HG03064 (cell line): ENCODE data around the gene SGCD.

Source experiments
- ATAC-seq: cut with Tn5 transposase; IDR thresholded peaks from one replicate; pipeline ENCODE4 v1.9.1; 2021; ENCODE audit warnings: low read depth; ENCODE audit not compliant: unreplicated experiment

SGCD gene

GRCh38 chr5:156326718-156327259, at the start of gene SGCD:
Gene SGCD, plus strand, starts transcription at chr5:156327164.
- no peak for ATAC-seq

- ATAC-seq = no peak
Observed at GRCh38 chr5:156277290-156277689, 49.7 kb upstream of the SGCD start.

GRCh38 chr5:156295431-156295830, 31.5 kb upstream of the SGCD start:
- ATAC-seq = no peak

- no peak for ATAC-seq
Observed at GRCh38 chr5:156310115-156310514, 16.8 kb upstream of the SGCD start.

GRCh38 chr5:156312897-156313694, 13.9 kb upstream of the SGCD start:
- no peak for ATAC-seq

GRCh38 chr5:156314416-156314815, 12.5 kb upstream of the SGCD start:
- no peak for ATAC-seq

GRCh38 chr5:156322666-156323065, 4.3 kb upstream of the SGCD start:
- ATAC-seq = no peak

GRCh38 chr5:156327296-156327695, 332 bp downstream of the SGCD start:
- ATAC-seq = no peak

GRCh38 chr5:156328161-156328560, 1.2 kb downstream of the SGCD start:
- ATAC-seq = no peak

- ATAC-seq = no peak
Observed at GRCh38 chr5:156328766-156329165, 1.8 kb downstream of the SGCD start.

GRCh38 chr5:156329171-156329611, 2.2 kb downstream of the SGCD start:
- ATAC-seq = no peak

GRCh38 chr5:156330141-156330870, 3.3 kb downstream of the SGCD start:
- no peak for ATAC-seq

GRCh38 chr5:156331181-156331580, 4.2 kb downstream of the SGCD start:
- ATAC-seq = no peak

GRCh38 chr5:156331845-156332244, 4.9 kb downstream of the SGCD start:
- no peak for ATAC-seq

- ATAC-seq = no peak
Observed at GRCh38 chr5:156332245-156332644, 5.3 kb downstream of the SGCD start.

GRCh38 chr5:156339139-156339841, 12.3 kb downstream of the SGCD start:
- no peak for ATAC-seq

- no peak for ATAC-seq
Observed at GRCh38 chr5:156340893-156341292, 13.9 kb downstream of the SGCD start.

GRCh38 chr5:156350256-156350655, 23.3 kb downstream of the SGCD start:
- ATAC-seq = no peak

GRCh38 chr5:156351423-156351822, 24.5 kb downstream of the SGCD start:
- no peak for ATAC-seq

- no peak for ATAC-seq
Observed at GRCh38 chr5:156354571-156354970, 27.6 kb downstream of the SGCD start.

- ATAC-seq = no peak
Observed at GRCh38 chr5:156356238-156356637, 29.3 kb downstream of the SGCD start.
